ENCODE measurements around the gene ZSCAN29. TPM values are rescaled to one million over a fixed set of nuclear protein-coding genes. Genes with fewer than 3 reads are reported as not detected.

The ZSCAN29 gene
- total and polyA plus RNA-seq, 2 of the 13 experiments (the other 11 are each of a cell fraction or from before 2014, with no cell fraction given), result 8.3 to 27.4 TPM

GRCh38 chr15:43330780-43331087, 40.1 kb downstream of the ZSCAN29 start:
- Histone ChIP-seq H3K27ac (ENCODE audit: extremely low read length, insufficient read depth, low read length) (peak overlapping the region; percentile 91), H2AFZ (ENCODE audit: low read length) (peak overlapping the region; percentile 56), H3K36me3 (replicated peaks in 1 of 2; ENCODE audit: control insufficient read depth in 1 of 2, insufficient read depth in 2 of 2, low read length in 2 of 2) (peaks cover 0 to 2% of the 10 kb centered on the region in 2 experiments; a peak in 1 of 5 replicates), H3K9me3 (ENCODE audit: low read length) (no peaks in the 10 kb centered on the region), H3K4me1 (ENCODE audit: insufficient read depth, low read length) (peaks cover 32% of the 10 kb centered on the region), H3K9ac (ENCODE audit: insufficient read depth, low read depth, low read length) (peak overlapping the region; percentile 77), H3K27me3 (ENCODE audit: control insufficient read depth in 1 of 2, insufficient read depth in 2 of 2, low read length in 2 of 2) (no peaks in the 10 kb centered on the region; a peak in 1 of 5 replicates), H4K20me1 (ENCODE audit: insufficient read depth, low read length) (no peaks in the 10 kb centered on the region), H3K79me2 (ENCODE audit: insufficient read depth, low read length) (peaks cover 14% of the 10 kb centered on the region), H3K4me3 (replicated peaks in 1 of 3; ENCODE audit: insufficient read depth in 1 of 3, low read depth in 2 of 3, low read length in 3 of 3) (peak overlapping the region; percentile 63 to 75 (median 74)), H3K4me2 (ENCODE audit: low read depth, low read length) (peak overlapping the region; percentile 96)
- FAIRE-seq (no peak), DNase-seq (ENCODE audit: low spot score) (no peak), ATAC-seq (no peak)
- POLR2A ChIA-PET, result interaction anchor here (0.8 kb wide), 1 partner anchor 40 kb away, joined by 5 read pairs; the partner anchor contains the start of genes TUBGCP4 and ZSCAN29
- 0% methylated on average over 7 of the region's 7 CpGs for WGBS (ENCODE audit: low lambda C conversion rate)
- in situ Hi-C loops (cut with HindIII; ENCODE audit: extremely low pct_ligation_motif_present, low pct_unique_long_range_greater_than_20kb) (no loop called here), intact Hi-C loops (cut with micrococcal nuclease; ENCODE audit: unreplicated experiment) (no loop called here)
- CTCF ChIA-PET (ENCODE audit: low intra/inter-chr PET ratio, low total read pairs), result no interaction called here
- TSS peak; percentile 93 for BruUV-seq (replicated peaks)
- TF ChIP-seq ZBTB21 (CRISPR knock-in tag; IDR thresholded peaks at IDR 0.05) (no peak), FOXA3 (CRISPR knock-in tag; IDR thresholded peaks at IDR 0.05) (peak; percentile 3; the same call in 1 of the 2 replicates), SMAD9 (CRISPR knock-in tag; IDR thresholded peaks at IDR 0.05) (no peak), ZMYM3 (CRISPR knock-in tag; IDR thresholded peaks at IDR 0.05) (no peak), PHF21A (CRISPR knock-in tag; IDR thresholded peaks at IDR 0.05) (no peak), NFE2L2 (IDR thresholded peaks at IDR 0.05; ENCODE audit: low read length) (no peak), TRIM24 (CRISPR knock-in tag; IDR thresholded peaks at IDR 0.05) (no peak), IKZF1 (IDR thresholded peaks at IDR 0.05) (no peak), FOXP1 (IDR thresholded peaks at IDR 0.05) (no peak), FOXP1 (CRISPR knock-in tag; IDR thresholded peaks at IDR 0.05) (no peak), THYN1 (CRISPR knock-in tag; IDR thresholded peaks at IDR 0.05; ENCODE audit: borderline replicate concordance, low read depth) (no peak), FLYWCH1 (CRISPR knock-in tag; IDR thresholded peaks at IDR 0.05) (no peak), BRD4 (CRISPR knock-in tag; IDR thresholded peaks at IDR 0.05) (no peak), NRL (CRISPR knock-in tag; IDR thresholded peaks at IDR 0.05; ENCODE audit: borderline replicate concordance) (no peak), NR2F1 (CRISPR knock-in tag; IDR thresholded peaks at IDR 0.05) (peak in 1 of 2 experiments; percentile 7; a peak in 3 of 4 replicates), ZNF503 (CRISPR knock-in tag; IDR thresholded peaks at IDR 0.05) (no peak), JUND (CRISPR knock-in tag; IDR thresholded peaks at IDR 0.05) (peak; percentile 6; the same call in 1 of the 2 replicates), MTERF4 (CRISPR knock-in tag; IDR thresholded peaks at IDR 0.05) (no peak), ZNF451 (CRISPR knock-in tag; IDR thresholded peaks at IDR 0.05) (no peak), ZNF550 (CRISPR knock-in tag; IDR thresholded peaks at IDR 0.05; ENCODE audit: borderline replicate concordance) (no peak), SRSF4 (IDR thresholded peaks at IDR 0.05; ENCODE audit: low read depth, low read length, poor library complexity, severe bottlenecking) (no peak), KLF15 (CRISPR knock-in tag; IDR thresholded peaks at IDR 0.05; ENCODE audit: borderline replicate concordance) (no peak), DNMT1 (CRISPR knock-in tag; IDR thresholded peaks at IDR 0.05) (no peak), ZSCAN5A (CRISPR knock-in tag; IDR thresholded peaks at IDR 0.05; ENCODE audit: borderline replicate concordance) (no peak), CEBPG (CRISPR knock-in tag; IDR thresholded peaks at IDR 0.05) (no peak)

All from HepG2 (cell line).